Amniotic stem cell (primary cell): ENCODE measurements around the gene DDX20.
"Not testable (repeated sequence)": the region's sequence is repeated elsewhere in the genome, so short reads cannot be mapped to it uniquely, and the experiment has no call there.

Experiments used
- DNase-seq: peaks from one replicate; lab custom pipeline; 2025; lab: John Stamatoyannopoulos, UW

The DDX20 gene

GRCh38 chr1:111733992-111734341 lies 21.7 kb upstream of the DDX20 start:
- no peak for DNase-seq

DNA sequence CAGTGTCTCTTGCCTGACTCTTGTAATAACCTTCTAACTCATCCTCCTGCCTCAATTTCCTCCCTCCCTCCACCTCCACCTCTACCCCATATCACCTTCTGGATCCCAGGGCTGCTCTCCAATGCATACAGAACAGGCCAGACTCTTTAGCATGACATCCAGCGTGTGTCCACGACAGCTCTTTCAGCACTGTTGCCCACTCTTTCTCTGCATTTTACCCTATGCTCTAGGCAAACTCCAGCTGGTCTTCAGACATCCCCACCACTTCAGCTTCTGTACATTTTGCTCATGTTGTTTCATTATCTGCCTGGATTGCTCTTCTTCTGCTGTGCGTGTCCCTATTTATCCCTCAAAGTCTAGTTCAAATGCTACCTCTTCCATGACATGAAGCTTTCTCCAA lies 21.3 kb upstream of the DDX20 start:
- DNase-seq, result no peak

GRCh38 chr1:111734856-111735255 lies 20.8 kb upstream of the DDX20 start:
- no peak for DNase-seq

DNA sequence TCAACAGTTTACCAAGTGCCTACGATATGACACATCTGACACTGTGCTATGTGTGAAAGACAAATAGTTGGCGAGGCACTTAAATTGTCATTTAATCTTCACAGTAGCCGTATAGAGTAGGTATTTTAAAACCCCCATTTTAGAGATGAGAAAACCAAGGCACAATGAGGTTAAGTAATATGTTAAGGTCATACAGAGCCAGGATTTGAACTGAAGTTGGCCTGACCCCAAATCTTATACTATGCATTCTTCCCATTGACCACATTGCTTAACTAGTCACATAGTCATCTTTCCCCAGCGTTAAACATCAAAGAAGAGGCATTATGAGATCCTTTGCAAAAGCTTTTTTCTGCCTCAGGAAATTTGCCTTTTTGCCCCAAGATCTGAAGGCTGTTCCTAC lies 20.4 kb upstream of the DDX20 start:
- DNase-seq, result no peak

DNA sequence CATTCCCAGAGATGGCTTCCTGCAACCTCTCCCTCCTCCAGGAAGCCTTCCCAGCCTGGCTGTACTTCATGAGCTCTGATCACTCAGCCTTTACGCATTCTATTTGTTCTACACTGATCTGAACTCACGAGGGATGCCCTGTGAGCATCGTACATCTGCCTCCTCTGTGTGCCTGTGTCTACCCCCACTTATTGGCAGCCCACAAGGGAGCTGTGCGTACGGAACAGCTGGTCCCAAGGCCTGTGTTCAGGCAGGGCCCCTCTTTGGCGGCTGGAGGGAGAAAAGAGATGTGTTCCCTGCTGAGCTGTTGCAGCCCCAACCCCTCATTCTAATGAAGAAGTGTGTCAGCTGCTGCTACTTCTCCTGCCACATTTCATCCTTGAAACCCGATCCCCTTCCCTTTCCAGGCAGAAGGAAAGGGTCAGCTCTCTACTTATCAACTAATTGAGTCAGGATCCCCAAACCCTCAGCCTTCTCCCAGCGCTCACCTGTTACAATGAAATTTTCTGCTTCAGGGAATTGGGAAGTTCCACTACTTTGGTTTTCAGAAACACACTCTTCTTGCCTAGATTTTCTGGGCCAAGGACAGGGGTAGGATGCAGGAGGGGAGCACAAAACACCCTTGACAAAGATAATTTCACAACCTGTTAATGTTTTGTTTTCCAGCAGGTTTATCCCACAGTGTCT lies 19.7 kb upstream of the DDX20 start:
- DNase-seq, result no peak

GRCh38 chr1:111736548-111737215 lies 19.0 kb upstream of the DDX20 start:
- no peak for DNase-seq

- DNase-seq, result no peak
These were observed 18.2 kb upstream of the DDX20 start for GRCh38 chr1:111737216-111738132.

GRCh38 chr1:111738133-111738435 lies 17.6 kb upstream of the DDX20 start:
- DNase-seq, result no peak

DNA sequence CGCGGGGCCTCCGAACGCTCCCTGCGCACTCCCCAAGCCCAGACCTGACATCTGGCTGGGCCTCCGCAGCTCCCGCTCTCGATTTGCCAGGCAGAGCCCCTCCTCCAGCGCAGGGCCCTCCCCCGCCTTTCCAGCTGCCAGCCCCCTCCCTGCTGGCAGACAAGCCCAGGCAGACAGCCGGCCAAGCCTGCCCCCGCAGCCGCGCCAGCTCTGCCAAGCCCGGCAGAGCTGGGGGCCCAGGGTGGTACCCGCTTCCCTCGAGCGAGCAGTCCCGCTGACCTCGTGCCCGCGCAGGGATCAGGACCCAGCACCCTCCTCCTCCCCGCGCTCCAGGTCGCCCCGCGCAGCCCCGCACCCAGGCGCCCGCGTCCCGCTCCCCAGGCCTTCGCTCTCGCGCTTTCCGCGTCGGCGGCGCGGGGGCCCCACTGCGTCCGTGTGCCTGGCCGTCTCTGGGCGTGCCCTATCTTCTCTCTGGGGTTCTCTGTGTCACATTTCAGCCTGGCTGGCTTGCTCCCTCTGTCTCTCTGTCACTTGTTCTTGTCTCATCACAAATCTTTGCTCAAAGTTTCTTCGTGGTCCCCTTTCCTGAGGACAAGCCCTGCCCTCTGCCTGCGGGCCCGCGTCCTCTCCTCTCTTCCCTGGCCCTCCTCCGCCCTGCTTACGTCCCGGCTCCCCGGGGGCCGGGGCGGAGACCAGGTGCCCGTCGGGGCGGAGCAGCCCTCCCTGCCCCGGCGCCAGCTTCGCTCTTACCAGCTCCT lies 17.1 kb upstream of the DDX20 start:
- DNase-seq, result no peak

DNA sequence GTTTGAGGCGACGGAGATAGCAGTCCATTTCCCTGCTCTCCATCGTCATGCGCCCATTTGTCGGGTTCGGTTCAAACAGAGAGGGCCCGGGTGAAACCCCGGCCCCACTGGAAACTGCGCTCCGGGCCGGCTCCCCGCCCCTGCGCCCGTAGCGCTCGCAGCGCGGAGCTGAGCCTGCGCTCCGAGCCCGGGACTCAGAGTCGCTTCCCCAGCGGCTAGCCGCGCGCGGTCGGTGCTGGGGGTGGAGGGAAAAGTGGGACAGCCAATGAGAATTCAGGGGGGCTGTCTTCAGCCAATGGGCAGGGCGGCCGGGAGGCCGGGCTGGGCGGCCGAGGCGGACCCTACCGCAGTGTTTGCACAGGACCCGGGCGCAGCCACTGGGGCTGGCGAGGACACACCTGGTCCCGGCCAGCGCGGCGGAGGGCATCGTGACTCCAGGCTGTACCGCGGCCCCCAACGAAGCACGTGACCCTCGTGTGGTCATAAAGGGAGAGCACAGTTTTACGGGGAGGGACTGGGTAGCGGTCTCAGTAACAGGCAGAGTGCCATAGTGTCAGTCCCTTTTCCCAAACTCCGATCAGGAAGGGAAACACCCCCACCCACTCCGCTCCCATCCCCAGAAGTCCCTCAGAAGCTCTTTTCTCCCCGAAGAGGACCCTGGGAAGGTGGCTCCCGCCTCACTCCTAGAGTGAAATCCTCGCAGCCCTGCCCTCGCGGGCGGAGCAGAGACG lies 16.3 kb upstream of the DDX20 start, which contains the start of gene INKA2:
TSS of gene INKA2 (minus strand) at position 202 of the 731 bp plus-strand sequence. CDS start at position 49, 153 bp downstream.
- peak; percentile 73 for DNase-seq

GRCh38 chr1:111739925-111740765 lies 15.6 kb upstream of the DDX20 start:
- peak; percentile 23 for DNase-seq

- DNase-seq, result not testable (repeated sequence)
These were observed 13.4 kb upstream of the DDX20 start for GRCh38 chr1:111742292-111742691.

DNA sequence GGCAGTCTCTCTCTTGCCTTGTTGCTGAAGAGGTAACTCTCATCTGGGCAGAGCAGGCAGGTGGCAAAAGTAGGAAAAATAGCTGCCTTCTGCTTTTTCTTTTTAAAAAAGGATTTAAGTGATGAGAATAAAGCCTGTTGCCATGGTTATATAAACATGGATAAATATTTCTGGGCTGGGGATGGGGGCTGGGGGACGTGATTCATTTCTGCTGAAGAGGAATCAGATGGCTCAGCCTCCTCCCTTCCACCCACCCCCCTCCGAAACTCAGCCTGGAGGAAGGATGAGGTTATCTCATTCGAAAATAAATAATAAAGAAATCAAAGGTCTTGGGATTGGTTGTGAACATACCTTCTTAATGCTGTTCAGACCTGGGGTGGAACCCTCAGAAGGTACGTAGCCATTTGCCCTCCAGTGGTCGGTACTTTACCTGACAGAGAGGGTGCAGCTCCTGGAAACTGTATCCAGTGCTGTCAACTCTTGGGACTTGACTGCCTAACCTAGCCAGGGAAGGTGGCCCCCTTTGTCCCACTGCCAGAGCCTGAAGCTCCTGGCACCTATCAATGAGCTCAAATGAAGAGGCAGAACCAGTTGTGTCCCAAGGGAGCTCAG lies 12.7 kb upstream of the DDX20 start:
- peak; percentile 49 for DNase-seq

- DNase-seq, result peak; percentile 53
These were observed 12.0 kb upstream of the DDX20 start for GRCh38 chr1:111743679-111744101.

- no peak for DNase-seq
These were observed 9.8 kb upstream of the DDX20 start for GRCh38 chr1:111745675-111746613.

- no peak for DNase-seq
These were observed 9.1 kb upstream of the DDX20 start for GRCh38 chr1:111746614-111746999.

DNA sequence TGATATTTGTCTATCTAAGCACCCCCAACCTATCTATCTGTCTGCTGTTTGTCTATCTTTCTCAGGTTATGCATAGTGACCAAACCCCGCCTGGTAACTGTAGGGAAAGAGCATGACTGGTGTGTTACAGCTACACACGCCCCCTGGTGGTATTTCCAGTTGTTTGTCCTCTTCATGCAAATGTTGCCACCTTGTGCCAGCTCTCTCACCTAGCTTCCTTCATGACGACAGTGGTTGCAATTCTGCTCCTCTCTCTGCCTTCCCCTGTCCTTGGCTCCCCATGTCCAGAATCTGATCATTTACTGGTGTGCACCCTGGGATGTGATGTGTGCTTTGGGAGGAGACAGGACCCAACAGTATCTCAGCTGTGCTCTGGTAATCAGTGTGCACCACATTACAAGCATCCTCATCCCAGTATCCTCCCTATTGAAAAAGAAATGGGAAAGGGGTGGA lies 8.4 kb upstream of the DDX20 start:
- peak; percentile 29 for DNase-seq

DNA sequence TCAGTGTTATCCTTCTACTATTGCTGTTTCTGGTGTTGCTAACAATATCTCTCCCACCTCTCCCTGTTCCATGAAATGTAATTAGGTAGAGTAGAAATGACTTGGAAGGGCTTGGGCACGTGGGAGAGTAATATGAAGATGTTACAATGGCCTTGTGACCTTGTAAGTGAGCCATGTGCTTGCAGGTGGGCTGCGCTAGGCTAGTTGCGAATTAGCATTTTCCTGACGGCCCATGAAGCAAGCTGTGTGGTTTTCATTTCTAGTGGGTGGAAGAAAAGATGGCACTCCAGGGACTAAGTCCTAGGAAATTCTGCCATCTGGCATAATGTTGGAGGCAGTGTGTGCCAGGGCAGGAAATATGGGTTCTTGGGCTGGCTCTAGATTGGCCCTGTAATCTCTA lies 7.8 kb upstream of the DDX20 start:
- no peak for DNase-seq

DNA sequence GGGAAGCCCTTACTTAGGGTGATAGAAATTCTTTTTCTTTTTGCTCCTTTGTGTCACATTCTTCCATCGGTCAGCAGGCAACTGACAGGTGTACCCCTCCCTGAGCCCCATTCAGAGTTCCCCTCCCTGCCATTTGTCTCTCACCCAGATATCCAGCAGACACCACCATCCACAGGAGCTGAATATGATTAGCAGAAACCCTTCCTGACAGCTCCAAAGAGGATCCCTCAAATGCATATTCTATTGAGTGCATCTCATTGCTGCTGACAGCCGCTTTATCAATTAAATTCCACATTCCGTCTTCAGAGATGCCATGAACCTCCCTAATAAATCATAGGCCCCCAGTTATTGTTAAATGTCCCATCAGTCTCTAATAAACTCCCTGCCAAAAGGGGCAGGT lies 6.1 kb upstream of the DDX20 start:
- no peak for DNase-seq
